Measurements from ENCODE around the gene NRK.
"Not testable (repeated sequence)": the region's sequence is repeated elsewhere in the genome, so short reads cannot be mapped to it uniquely, and the experiment has no call there.

Gene NRK, protein sequence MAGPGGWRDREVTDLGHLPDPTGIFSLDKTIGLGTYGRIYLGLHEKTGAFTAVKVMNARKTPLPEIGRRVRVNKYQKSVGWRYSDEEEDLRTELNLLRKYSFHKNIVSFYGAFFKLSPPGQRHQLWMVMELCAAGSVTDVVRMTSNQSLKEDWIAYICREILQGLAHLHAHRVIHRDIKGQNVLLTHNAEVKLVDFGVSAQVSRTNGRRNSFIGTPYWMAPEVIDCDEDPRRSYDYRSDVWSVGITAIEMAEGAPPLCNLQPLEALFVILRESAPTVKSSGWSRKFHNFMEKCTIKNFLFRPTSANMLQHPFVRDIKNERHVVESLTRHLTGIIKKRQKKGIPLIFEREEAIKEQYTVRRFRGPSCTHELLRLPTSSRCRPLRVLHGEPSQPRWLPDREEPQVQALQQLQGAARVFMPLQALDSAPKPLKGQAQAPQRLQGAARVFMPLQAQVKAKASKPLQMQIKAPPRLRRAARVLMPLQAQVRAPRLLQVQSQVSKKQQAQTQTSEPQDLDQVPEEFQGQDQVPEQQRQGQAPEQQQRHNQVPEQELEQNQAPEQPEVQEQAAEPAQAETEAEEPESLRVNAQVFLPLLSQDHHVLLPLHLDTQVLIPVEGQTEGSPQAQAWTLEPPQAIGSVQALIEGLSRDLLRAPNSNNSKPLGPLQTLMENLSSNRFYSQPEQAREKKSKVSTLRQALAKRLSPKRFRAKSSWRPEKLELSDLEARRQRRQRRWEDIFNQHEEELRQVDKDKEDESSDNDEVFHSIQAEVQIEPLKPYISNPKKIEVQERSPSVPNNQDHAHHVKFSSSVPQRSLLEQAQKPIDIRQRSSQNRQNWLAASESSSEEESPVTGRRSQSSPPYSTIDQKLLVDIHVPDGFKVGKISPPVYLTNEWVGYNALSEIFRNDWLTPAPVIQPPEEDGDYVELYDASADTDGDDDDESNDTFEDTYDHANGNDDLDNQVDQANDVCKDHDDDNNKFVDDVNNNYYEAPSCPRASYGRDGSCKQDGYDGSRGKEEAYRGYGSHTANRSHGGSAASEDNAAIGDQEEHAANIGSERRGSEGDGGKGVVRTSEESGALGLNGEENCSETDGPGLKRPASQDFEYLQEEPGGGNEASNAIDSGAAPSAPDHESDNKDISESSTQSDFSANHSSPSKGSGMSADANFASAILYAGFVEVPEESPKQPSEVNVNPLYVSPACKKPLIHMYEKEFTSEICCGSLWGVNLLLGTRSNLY (N-terminal part only)

DNA sequence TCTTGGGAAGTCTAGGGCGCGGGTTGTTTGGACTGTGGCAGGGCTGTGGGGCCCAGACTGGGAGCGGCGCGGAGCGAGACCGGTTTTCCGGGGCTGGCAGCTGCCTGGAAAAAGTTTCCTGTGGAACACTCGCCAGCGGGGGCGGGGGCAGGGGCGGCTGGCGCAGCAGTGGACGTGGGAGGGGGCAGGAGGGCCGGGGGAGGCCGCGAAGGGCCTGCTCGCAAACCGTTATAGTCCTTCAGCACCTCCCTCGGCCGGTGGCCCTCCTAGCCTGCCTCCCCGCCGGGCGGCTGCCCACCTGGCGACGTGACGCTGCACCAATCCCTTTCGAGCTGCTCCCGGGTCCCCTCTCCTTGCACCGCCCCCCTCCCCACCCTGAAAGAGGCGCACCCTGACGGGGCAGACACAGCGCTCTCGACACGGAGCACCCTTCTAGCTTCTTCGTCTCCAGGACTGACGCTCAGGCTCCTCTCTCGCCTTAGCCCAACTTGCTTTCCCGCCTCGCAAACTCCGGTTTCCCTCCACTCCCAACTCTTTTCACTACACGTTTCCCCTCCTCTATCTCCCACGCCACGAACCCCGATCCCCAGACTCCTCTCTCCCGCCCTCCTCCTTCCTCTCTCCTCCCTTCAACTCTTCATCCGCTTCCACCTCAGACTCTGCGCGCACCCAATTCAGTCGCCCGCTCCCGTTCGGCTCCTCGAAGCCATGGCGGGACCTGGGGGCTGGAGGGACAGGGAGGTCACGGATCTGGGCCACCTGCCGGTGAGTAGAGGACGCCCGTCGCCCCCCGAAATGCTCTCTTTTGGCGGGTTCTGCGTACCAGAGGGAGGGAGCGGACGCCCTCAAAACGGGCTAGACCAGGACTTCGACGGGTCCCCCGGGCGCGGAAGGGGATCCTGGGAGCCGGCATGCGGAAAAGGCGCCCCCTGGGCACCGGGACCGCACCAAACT lies at the start of gene NRK:
NRK (plus strand) TSS at position 402 of the 954 bp plus-strand sequence; CDS start at position 709, 307 bp downstream.
- DNase-seq, result no peak

DNA sequence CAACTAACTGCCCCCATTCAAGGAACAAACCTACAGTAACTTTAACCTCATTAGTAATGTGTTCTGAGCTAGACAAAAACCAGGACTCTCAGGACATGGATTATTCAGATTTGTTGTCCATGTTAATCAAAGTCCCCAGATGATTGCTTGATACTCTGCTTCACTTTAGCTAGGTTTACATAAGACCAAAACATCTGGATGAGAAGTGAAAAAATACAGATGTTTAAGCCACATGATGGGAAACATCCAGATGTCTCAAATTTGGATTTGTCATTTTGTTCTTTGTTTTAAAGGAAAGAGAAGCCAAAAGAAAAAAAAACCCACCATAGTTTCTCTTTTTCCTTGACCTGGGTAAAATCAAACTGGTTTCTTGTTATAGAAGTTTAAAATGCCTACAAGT lies 48.5 kb upstream of the NRK start:
- DNase-seq, result no peak

DNA sequence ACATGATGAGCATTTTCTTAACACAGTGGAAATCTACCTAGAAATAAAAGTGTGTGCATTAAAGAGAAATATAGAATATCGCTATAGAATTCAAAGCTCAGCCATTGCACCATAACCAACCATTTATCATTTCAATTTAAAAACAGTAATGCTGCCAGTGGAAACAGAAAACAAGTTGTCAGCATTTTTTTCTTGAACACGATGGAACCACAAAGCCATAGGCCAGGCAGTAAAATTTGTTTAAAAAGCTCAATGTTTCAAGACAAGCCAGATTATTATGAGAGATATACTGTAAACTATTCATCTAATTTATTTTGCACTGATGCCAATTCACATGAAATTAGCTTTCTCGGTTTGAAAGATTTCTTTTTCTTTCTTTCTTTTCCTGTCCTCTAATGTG lies 46.7 kb upstream of the NRK start:
- DNase-seq, result no peak

DNA sequence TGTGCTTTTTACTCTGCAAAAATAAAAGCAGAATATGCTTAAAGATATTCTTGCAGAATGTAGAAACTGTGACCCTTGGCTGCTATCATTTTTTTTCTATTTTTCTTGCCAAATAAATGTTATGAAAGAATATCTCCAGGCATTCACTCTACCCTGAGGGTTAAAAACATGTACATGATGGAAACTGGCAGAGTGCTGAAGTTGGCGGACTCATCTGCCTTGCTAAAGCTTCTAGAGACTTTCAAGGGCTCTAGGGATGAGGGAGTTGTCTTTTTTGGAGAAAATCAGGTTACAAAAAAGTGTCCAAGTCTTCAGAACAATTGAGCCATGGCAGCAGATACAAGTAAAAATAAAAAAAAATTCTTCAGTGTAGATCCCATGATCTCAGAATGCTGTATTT lies 40.5 kb upstream of the NRK start:
- DNase-seq, result no peak

DNA sequence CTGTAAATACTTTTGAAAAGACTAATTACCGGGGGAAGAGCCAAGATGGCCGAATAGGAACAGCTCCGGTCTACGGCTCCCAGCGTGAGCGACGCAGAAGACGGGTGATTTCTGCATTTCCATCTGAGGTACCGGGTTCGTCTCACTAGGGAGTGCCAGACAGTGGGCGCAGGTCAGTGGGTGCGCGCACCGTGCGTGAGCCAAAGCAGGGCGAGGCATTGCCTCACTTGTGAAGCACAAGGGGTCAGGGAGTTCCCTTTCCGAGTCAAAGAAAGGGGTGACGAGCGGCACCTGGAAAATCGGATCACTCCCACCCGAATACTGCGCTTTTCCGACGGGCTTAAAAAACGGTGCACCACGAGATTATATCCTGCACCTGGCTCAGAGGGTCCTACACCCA lies 25.5 kb upstream of the NRK start:
- DNase-seq, result not testable (repeated sequence)

DNA sequence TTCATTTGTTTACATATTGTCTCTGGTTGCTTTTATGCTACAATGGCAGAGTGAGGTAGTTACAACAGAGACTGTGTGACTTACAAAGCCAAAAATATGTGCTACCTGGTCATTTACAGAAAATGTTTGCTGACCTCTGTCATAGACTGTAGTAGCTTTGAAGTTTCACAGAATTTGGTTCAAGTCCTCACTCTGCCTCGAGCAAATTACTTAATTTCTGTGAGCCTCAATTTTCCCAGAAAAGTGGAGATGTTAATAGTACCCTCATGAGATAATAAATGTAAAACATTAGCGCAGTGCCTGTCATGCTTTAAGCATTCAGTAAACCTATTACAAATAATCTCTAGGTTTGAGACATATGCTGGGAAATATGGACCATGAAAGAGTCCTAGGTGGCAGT lies 18.4 kb upstream of the NRK start:
- no peak for DNase-seq

DNA sequence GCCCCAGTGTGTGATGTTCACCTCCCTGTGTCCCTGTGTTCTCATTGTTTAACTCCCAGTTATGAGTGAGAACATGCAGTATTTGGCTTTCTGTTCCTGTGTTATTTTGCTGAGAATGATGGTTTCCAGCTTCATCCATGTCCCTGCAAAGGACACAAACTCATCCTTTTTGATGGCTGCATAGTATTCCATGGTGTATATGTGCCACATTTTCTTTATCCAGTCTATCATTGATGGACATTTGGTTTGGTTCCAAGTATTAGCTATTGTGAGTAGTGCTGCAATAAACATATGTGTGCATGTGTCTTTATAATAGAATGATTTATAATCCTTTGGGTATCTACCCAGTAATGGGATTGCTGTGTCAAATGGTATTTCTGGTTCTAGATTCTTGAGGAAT lies 16.7 kb upstream of the NRK start:
- DNase-seq, result not testable (repeated sequence)

DNA sequence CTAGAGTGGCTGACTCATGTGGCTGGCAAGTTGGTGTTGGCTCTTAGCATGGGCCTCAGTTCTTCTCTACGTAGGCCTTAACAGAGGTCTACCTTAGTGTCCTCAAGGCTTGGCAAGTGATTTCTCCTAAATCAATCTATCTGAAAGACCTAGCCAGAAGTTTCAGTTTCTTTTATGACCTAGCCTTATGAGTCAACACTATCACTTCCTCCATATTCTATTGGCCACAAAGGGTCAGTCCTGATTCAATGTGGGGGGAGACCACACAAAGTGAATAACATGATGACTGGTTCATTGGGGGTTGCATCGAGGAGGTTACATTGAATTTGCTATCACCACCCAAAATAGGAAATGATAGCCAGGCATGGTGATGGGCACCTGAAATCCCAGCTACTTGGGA lies 5.8 kb upstream of the NRK start:
- no peak for DNase-seq

DNA sequence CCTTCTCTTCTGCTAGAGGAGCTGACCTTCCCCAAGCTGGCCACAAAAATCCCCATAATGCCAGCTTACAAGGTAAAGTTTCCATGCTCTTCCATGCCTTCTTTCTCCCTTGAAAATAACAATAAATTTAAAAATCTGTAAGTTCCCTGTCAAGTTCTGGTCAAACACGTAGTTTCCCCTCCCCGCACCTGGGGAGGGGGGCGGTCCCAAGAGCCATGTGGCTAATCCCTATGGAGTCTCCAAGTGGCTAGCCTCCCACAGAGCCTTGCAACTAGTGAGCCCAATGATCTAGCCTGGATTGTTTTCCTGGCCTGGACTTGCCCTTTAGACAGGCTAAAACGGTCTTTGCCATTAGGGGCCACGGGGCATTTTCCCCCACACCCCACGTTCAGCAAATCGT lies 2.1 kb upstream of the NRK start:
- no peak for DNase-seq

DNA sequence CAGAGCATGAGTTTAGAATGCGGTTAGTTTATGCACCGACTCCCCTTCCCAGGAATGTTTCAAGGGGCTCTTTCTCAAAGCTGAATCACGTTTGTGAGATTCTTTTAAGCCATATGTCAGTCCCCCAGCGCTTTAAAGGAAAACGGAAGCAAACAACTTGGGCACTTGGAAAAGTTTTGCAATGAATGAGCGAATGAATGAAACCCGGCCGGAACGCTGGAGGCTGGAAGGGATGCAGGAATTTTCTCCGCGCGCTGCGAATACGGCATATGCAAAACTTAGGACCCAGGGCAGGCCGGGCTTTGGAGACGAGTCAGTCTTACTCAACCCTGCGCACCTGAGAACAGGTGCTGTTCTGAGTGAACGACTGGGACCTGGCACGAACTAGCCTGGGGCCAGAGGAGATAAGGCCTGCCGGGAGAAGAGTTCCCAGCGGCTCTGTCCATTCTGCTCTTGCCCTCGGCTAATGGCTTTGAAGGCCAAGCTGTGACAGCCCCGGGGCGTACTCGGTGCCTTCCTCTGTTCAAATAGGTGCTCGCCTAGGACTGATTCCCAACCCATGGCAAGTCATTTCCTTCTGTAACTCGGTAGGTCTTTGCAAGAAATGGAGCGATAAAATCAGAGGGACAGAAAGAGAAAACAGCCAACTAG lies 743 bp upstream of the NRK start:
- DNase-seq, result no peak

DNA sequence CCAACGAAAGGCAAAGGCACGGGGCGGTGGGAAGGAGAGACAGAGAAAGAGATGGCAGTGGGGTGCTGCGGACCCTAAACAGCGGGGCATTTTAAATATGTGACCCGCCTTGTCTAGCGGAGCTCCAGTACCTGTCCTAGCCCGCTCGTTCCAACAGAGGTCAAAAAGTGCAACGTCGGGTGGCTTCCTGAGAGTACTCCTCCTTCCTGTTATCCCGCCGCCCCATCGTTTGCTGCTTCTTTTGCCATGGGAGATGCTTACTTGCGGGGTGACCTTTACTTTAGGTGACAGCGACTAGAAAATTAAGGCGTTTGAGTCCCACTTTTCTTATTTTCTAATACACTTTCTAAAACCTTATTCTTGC lies 735 bp downstream of the NRK start:
- no peak for DNase-seq

DNA sequence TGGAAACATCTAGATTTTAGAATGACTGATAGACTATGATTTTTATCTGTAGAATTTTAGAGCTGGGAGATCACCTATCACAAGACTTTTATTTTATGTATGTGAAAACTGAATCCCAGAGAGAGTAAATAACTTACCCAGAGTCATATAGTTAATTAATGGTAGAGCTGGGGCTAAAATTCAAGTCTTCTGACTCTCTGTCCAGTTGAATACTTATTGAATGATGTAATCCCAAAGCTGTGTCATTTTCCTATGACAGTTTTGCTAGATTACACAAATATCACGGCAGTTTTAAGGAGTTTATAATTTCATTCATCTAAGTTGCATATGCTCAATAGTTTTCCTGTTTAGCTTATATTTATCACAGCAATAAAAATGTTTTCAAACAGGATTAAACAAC lies 6.7 kb downstream of the NRK start:
- no peak for DNase-seq

DNA sequence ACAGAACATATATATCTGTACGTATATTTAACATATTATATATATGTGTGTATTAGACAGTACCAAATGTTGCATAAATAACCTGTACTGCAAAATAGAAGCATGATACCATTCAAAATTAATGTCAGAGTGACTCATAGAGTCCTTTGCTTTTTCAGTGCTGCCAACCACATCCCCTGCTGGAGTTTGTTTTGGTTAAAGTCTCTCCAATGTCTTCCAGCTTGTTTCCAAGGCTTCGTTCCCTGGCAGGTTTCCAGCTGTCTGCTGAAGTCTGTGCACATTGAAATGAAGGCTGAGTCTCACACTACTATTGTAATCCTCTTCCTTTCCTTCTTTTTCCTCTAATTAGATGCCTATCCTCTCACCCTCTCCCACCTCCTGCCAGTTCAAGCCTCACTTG lies 14.9 kb downstream of the NRK start:
- peak in 3 of 14 donors; percentile 0 to 4 (median 1) for DNase-seq

DNA sequence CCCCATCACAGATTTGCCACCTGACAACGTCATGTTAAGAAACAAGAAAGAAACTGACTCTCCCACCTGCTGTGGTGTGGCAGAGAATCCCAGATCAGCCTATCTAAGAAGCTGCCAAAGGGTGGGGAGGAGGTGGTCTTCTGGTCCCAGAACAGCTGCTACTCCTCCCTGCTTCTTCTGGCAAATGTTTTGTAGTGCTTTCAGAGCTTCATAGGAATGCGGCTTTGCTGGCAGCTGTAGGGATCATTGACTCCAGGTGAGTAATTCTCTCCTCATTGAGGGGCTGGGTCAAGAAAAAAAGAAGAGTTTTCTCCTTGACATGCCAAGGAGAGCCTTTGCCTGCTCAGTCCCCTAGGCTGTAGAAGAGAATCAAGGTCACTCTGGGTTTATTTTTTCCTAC lies 23.3 kb downstream of the NRK start:
- DNase-seq, result no peak

DNA sequence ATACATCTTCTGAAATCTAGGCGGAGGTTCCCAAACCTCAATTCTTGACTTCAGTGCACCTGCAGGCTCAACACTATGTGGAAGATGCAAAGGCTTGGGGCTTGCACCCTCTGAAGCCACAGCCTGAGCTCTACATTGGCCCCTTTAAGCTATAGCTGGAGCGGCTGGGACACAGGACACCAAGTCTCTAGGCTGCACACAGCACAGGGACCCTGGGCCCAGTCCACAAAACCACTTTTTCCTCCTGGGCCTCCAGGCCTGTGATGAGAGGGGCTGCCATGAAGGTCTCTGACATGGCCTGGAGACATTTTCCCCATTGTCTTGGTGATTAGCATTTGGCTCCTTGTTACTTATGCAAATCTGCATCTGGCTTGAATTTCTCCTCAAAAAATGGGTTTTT lies 27.8 kb downstream of the NRK start:
- not testable (repeated sequence) for DNase-seq

DNA sequence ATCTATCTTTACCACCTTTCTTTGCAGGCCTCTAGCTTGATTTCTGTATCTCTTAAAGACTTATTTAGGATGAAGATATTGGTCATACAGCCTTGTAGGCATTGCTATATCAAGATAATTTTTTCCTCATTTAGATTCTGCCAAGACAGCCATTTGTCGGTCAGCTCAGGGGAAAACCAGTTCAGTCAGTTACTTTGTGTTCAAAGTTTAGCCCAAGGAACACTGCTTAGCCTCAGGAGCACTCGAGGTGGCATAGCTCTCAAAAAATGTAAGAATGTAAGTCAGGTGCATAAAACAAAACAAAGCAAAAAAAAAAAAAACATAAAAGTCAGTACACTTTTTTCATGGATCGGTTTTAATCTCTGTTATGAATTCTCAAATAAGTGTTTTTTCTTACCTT lies 43.4 kb downstream of the NRK start:
- no peak for DNase-seq

DNA sequence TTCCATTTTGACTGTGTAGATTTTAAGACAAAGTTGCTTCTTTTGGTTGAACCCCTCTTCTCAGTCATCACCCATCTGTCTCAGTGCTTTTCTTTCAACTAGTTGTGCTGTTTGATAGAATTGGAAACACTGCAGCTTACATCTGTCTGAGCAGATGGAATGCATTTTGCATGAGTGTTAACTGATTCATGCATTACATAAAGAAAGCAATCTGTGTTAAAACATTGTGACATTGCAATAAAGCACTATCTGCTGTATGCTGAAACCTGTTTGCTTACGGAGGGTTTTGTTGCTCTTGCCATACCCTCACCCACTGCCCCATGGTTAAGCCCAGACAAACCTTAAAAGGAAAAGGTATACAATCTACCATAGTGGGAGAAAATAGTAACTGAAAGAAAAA lies 47.4 kb downstream of the NRK start:
- DNase-seq, result no peak

DNA sequence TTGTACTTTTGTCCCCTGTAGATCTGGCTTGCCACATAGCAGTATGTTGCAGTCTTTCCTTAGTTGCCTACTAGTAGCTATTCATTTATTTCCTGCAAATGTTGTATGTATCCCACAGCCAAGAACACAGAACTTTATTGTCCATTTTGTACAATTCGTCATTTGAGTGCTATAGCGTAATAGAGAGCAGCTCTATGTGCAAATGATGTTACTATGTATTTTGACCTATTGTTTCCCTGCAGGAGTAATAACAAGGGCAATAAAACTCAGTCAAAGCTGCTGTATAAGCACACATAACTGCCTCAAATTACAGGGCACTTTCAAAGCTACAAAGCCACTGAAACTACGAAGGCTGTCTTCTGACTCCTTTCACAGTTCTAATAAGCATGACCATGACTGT lies 48.1 kb downstream of the NRK start:
- no peak for DNase-seq

DNA sequence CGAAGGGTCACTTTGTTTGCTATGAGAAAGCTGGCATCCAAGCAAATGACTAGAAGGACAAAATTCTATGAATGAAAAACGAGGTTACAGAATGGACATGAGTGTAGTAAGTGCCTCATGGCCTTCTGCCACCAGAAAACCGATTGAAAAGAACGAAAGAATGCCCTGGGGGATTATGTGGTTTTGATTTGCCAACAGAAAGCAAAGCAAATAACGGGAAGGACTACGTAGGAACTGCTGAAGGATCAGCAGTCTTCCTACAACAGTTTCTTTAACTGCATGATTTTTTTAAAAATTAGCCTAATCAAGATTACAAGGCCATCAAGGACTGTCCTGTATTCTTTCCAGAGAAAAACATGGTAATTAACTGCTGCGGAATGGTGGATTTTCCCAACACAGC lies 50.6 kb downstream of the NRK start:
- DNase-seq, result no peak

DNA sequence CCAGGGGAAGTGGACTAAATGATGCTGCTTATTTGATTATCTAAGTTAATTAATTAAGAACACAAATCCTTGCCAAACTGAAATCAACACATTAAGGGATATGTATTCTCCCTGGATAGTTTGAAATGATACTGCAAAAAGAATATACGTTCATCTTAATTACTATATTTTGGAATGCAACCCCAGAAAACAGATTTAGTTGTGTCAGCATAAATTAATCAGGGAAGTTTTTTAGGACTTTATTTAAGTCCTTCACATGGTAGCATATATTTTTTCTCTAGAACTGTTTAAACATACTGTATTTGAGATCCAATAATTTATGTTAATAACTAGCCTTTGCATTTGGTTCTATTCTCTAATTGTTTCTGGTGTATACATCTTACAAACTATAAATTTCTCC lies 52.5 kb downstream of the NRK start:
- DNase-seq, result no peak

DNA sequence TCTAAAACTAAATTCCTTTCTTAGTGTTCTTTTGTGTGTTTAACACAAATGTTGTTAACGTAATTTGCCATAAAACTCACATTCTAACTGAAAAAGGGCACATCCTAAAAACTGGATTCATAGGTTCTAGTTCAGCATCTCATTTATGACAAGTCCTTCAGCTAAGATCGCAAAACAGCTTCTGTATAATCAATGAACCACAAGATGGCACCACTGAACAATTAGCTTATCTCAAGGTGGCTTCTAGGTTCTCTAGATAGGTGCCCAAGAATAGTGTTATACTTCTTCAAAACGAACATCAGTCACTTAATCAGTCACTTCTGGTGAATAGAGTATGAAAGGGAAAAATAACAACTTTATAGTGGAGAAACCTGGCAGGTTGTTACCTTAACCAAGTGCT lies 54.3 kb downstream of the NRK start:
- no peak for DNase-seq

Measured in C1 segment of cervical spinal cord (tissue), 14 donors.